Measurements from ENCODE around the gene TOPAZ1.

DNA sequence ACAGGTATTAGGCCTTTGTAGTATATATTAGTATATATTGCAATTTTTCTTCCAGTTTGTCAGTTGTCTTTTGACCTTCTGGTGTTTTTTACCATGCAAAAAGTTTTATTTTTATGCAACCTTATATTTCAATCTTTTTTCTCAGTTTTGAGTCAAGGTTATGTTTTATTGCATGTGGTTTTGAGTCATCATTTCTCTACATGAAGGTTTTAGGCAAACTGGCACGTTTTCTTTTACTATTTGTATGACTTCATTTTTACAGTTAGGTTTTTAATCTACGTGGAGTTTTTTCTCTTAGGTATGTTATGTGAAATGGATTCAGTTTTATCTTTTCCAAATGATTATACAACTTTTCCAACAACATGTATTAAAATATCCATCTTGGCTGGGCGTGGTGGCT, 60.1 kb downstream of the TOPAZ1 start:
- TF ChIP-seq POLR2A (IDR thresholded peaks at IDR 0.05) (no peak), CTCF (IDR thresholded peaks at IDR 0.05) (no peak)

Data from right lobe of liver (tissue), 4 donors.